ENCODE measurements around the gene CDC42EP1. TPM values are rescaled to one million over a fixed set of nuclear protein-coding genes. Genes with fewer than 3 reads are reported as not detected.
A peak's percentile ranks its signal among the peaks of the same experiment; 100 is the strongest.

The CDC42EP1 gene
- total RNA-seq, 1 experiment from 2014 or later: 43.9 TPM

GRCh38 chr22:37607935-37608476 lies 47.7 kb downstream of the CDC42EP1 start:
- Histone ChIP-seq H3F3A (ENCODE audit: low read length, unreplicated experiment) (no peaks in the 10 kb centered on the region), H3K79me2 (ENCODE audit: low read length) (peaks cover 27% of the 10 kb centered on the region), H3K27me3 (ENCODE audit: low read length) (no peaks in the 10 kb centered on the region), H3K4me1 (ENCODE audit: insufficient read depth, low read length) (peaks cover 2% of the 10 kb centered on the region; the same call in 1 of the 2 replicates), H3K27ac (ENCODE audit: low read length) (peak overlapping the region; percentile 96), H3K9me2 (replicated peaks; ENCODE audit: low read length) (no peaks in the 10 kb centered on the region), H3K36me3 (ENCODE audit: low read depth, low read length) (no peaks in the 10 kb centered on the region), H2AFZ (ENCODE audit: low read length) (peak overlapping the region; percentile 89), H3K9ac (ENCODE audit: low read length) (peak overlapping the region; percentile 84), H3K4me3 (ENCODE audit: low read length) (peak overlapping the region; percentile 98), H3K4me2 (ENCODE audit: low read length) (peak overlapping the region; percentile 87), H4K20me1 (ENCODE audit: low read length) (no peaks in the 10 kb centered on the region), H3K9me3 (ENCODE audit: low read length) (no peaks in the 10 kb centered on the region)
- no peak for TF ChIP-seq CTCF (conservative IDR thresholded peaks at IDR 0.05; ENCODE audit: low read depth, low read length)
- TF ChIP-seq EZH2 (IDR thresholded peaks at IDR 0.05; ENCODE audit: low read length, unreplicated experiment): no peak
- no peak for TF ChIP-seq EZH2phosphoT487 (IDR thresholded peaks at IDR 0.05; ENCODE audit: borderline replicate concordance, low read length)
- ATAC-seq (no peak), DNase-seq (no peak)
- intact Hi-C loops (cut with micrococcal nuclease): no loop called here
- CTCF ChIA-PET: interaction anchor here (0.6 kb wide), 1 partner anchor 288 kb away, joined by 6 read pairs; no protein-coding TSS in a partner anchor
- BruUV-seq (replicated peaks): TSS peak; percentile 85
- POLR2A ChIA-PET (ENCODE audit: unreplicated experiment): interaction anchor here (0.5 to 1.1 kb wide), 5 partner anchors 16 to 141 kb away, joined by 3 to 4 read pairs (median 3); partner anchors contain the start of gene NOL12

GRCh38 chr22:37608477-37609239 lies 48.4 kb downstream of the CDC42EP1 start, which contains the start of gene GGA1:
Gene GGA1, plus strand, starts transcription at chr22:37608834. Its CDS starts 27 bp downstream, at chr22:37608861.
- H3K4me2 ChIP-seq (ENCODE audit: low read length): peak within 1 kb of the TSS; percentile 87
- H3K9me2 ChIP-seq (replicated peaks; ENCODE audit: low read length): no peaks in the 10 kb centered on the region
- ChIA-PET CTCF (interaction anchor here (0.6 to 1.1 kb wide), 3 partner anchors 35 to 288 kb away, joined by 3 to 6 read pairs (median 3); no protein-coding TSS in a partner anchor), POLR2A (ENCODE audit: unreplicated experiment) (interaction anchor here (0.5 to 1.1 kb wide), 4 partner anchors 17 to 141 kb away, joined by 3 to 4 read pairs (median 3); partner anchors contain the start of gene NOL12)
- peaks cover 27% of the 10 kb centered on the region for H3K79me2 ChIP-seq (ENCODE audit: low read length)
- H3K27me3 ChIP-seq (ENCODE audit: low read length): no peaks in the 10 kb centered on the region
- peaks cover 2% of the 10 kb centered on the region; the same call in 1 of the 2 replicates for H3K4me1 ChIP-seq (ENCODE audit: insufficient read depth, low read length)
- DNase-seq (peak; percentile 88), ATAC-seq (peak; percentile 76)
- peak within 1 kb of the TSS; percentile 98 for H3K4me3 ChIP-seq (ENCODE audit: low read length)
- H2AFZ ChIP-seq (ENCODE audit: low read length): peak within 1 kb of the TSS; percentile 89
- H3K9me3 ChIP-seq (ENCODE audit: low read length): no peaks in the 10 kb centered on the region
- H3K27ac ChIP-seq (ENCODE audit: low read length): peak within 1 kb of the TSS; percentile 96
- no peaks in the 10 kb centered on the region for H4K20me1 ChIP-seq (ENCODE audit: low read length)
- TF ChIP-seq EZH2phosphoT487 (IDR thresholded peaks at IDR 0.05; ENCODE audit: borderline replicate concordance, low read length): no peak
- intact Hi-C loops (cut with micrococcal nuclease): no loop called here
- no peaks in the 10 kb centered on the region for H3F3A ChIP-seq (ENCODE audit: low read length, unreplicated experiment)
- H3K36me3 ChIP-seq (ENCODE audit: low read depth, low read length): no peaks in the 10 kb centered on the region
- no TSS peak for BruUV-seq (replicated peaks)
- peak within 1 kb of the TSS; percentile 84 for H3K9ac ChIP-seq (ENCODE audit: low read length)
